ENCODE data around the gene BNIP2.

The BNIP2 gene

GRCh38 chr15:59688782-59689625, at the start of gene BNIP2:
Gene BNIP2, minus strand, starts transcription at chr15:59689320. Its CDS starts 6,863 bp downstream, at chr15:59682457.
- no peak for TF ChIP-seq CTCF (IDR thresholded peaks at IDR 0.05; ENCODE audit: extremely low read depth, missing control alignments)
- peak; percentile 93 for DNase-seq (ENCODE audit: low spot score)

GRCh38 chr15:59738676-59739075, 49.6 kb upstream of the BNIP2 start:
- no peak for DNase-seq (ENCODE audit: low spot score)
- no peak for TF ChIP-seq CTCF (IDR thresholded peaks at IDR 0.05; ENCODE audit: extremely low read depth, missing control alignments)

GRCh38 chr15:59736181-59736580, 47.1 kb upstream of the BNIP2 start:
- DNase-seq (ENCODE audit: low spot score) = no peak
- TF ChIP-seq CTCF (IDR thresholded peaks at IDR 0.05; ENCODE audit: extremely low read depth, missing control alignments) = no peak

- DNase-seq (ENCODE audit: low spot score) = no peak
- no peak for TF ChIP-seq CTCF (IDR thresholded peaks at IDR 0.05; ENCODE audit: extremely low read depth, missing control alignments)
These were observed 36.0 kb upstream of the BNIP2 start for GRCh38 chr15:59725151-59725486.

- no peak for DNase-seq (ENCODE audit: low spot score)
- TF ChIP-seq CTCF (IDR thresholded peaks at IDR 0.05; ENCODE audit: extremely low read depth, missing control alignments) = no peak
These were observed 34.7 kb upstream of the BNIP2 start for GRCh38 chr15:59723687-59724346.

GRCh38 chr15:59722476-59722875, 33.4 kb upstream of the BNIP2 start:
- TF ChIP-seq CTCF (IDR thresholded peaks at IDR 0.05; ENCODE audit: extremely low read depth, missing control alignments) = no peak
- DNase-seq (ENCODE audit: low spot score) = no peak

- no peak for TF ChIP-seq CTCF (IDR thresholded peaks at IDR 0.05; ENCODE audit: extremely low read depth, missing control alignments)
- DNase-seq (ENCODE audit: low spot score) = no peak
These were observed 32.9 kb upstream of the BNIP2 start for GRCh38 chr15:59722037-59722436.

Measured in GM20000 (cell line).